Left ventricle myocardium inferior (tissue), 1 donor: Measurements from ENCODE around the gene USP7. TPM values are rescaled to one million over a fixed set of nuclear protein-coding genes. Genes with fewer than 3 reads are reported as not detected.

Source experiments
- DNase-seq: peaks from one replicate; pipeline ENCODE4 v3.0.0-alpha.2; 2020
- H3K27ac ChIP-seq: fragments of 200-600 bp; replicated peaks from 2 replicates; pipeline ENCODE4 v1.8.0; 2021
- H3K27me3 ChIP-seq: fragments of 200-600 bp; 2 replicates; pipeline ENCODE4 v1.8.0; 2021; ENCODE audit warnings: low read depth
- H3K36me3 ChIP-seq: fragments of 200-600 bp; 2 replicates; pipeline ENCODE4 v1.8.0; 2021
- H3K4me1 ChIP-seq: fragments of 200-600 bp; 2 replicates; pipeline ENCODE4 v1.8.0; 2021
- H3K4me3 ChIP-seq: fragments of 200-600 bp; 2 replicates; pipeline ENCODE4 v1.8.0; 2021; ENCODE audit warnings: mild to moderate bottlenecking, moderate library complexity
- H3K9me3 ChIP-seq: fragments of 200-600 bp; replicated peaks from 2 replicates; pipeline ENCODE4 v1.8.0; 2021
- intact Hi-C: fragments of 100-400 bp; cut with micrococcal nuclease; formaldehyde crosslinking; loops from one replicate; pipeline ENCODE4 v1.11.0; 2022
- total RNA-seq: library from RNA; stranded (reverse); fragmentation: NEBNext Ultra II Directional; extraction: Animal tissue kit (Norgen Biotek cat#: 25700); gene quantifications from one replicate; pipeline ENCODE4 v1.2.1, GENCODE V29; 2021
- TF ChIP-seq, protein P1 (sequence below): fragments of 200-600 bp; IDR thresholded peaks from 2 replicates; pipeline ENCODE4 v1.8.0; 2021; ENCODE audit warnings: antibody characterized with exemption, mild to moderate bottlenecking, borderline replicate concordance
- donor health status: DM: no; HTN: yes; CAD: no; lungs with severe emphysema.

Gene USP7
- total RNA-seq, 1 donor from 2014 or later, result 54.7 TPM

DNA sequence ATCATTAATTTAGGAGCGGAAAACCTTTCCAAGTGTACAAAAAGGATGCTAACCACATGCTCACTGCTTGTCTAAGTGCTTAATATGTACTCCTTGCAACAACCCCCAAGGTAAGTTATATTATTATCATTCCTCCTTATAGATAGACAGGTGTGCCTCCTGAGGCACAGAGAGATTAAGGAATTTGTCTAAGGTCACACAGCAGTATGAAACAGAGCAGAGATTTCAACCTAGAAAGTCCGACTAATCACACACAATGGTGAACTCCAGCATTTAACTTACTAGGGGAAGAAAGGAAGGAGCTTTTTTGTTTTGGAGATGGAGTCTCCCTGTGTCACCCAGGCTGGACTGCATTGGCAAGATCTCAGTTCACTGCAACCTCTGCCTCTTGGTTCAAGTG, 37.0 kb upstream of the USP7 start:
- intact Hi-C loops, result loop anchor here (10.0 kb wide), 1 partner anchor 436 kb away; no protein-coding TSS in a partner anchor
- no peak for DNase-seq
- H3K4me3 ChIP-seq, result no peak overlapping the region

DNA sequence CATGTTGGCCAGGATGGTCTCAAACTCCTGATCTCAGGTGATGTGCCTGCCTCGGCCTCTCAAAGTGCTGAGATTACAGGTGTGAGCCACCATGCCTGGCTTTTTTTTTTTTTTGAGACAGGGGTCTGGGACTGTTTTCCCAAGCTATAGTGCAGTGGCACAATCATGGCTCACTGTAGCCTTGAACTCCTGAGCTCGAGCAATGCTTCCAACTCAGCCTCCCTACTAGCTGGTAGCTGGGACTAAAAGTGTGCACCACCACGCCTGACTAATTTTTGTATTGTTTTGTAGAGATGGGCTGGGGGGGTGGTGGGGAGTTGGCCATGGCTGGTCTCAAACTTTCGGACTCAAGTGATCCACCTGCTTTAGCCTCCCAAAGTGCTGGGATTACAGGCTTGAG, 36.1 kb upstream of the USP7 start:
- no peaks in the 10 kb centered on the region for H3K27me3 ChIP-seq
- intact Hi-C loops, result loop anchor here (10.0 kb wide), 1 partner anchor 435 kb away; no protein-coding TSS in a partner anchor

More for the DNA sequence above, 37.0 kb upstream of the USP7 start:
- no peaks in the 10 kb centered on the region for H3K36me3 ChIP-seq
- no peaks in the 10 kb centered on the region for H3K9me3 ChIP-seq
- H3K27me3 ChIP-seq, result no peaks in the 10 kb centered on the region
- no peak overlapping the region for H3K27ac ChIP-seq
- TF ChIP-seq, protein P1, sequence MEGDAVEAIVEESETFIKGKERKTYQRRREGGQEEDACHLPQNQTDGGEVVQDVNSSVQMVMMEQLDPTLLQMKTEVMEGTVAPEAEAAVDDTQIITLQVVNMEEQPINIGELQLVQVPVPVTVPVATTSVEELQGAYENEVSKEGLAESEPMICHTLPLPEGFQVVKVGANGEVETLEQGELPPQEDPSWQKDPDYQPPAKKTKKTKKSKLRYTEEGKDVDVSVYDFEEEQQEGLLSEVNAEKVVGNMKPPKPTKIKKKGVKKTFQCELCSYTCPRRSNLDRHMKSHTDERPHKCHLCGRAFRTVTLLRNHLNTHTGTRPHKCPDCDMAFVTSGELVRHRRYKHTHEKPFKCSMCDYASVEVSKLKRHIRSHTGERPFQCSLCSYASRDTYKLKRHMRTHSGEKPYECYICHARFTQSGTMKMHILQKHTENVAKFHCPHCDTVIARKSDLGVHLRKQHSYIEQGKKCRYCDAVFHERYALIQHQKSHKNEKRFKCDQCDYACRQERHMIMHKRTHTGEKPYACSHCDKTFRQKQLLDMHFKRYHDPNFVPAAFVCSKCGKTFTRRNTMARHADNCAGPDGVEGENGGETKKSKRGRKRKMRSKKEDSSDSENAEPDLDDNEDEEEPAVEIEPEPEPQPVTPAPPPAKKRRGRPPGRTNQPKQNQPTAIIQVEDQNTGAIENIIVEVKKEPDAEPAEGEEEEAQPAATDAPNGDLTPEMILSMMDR, result no peak
- H3K4me1 ChIP-seq, result no peaks in the 10 kb centered on the region

DNA sequence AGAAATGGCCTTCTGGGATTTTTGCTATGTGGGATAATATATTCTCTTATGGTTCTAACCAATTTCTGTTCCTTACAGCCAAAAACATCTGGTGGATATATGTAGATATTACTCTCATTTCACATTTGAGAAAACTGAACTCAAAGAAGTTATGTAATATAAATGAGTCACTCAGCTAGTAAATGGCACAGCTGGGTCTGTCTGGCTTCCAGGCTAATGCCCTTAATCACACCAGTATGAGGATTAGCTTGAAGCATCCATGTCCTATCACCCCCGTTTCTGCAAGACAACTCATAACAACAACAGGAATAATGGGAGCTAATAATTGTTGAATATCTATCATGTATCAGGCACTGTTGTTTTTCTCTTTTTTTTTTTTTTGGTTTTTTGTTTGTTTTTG, 34.4 kb upstream of the USP7 start:
- no peak overlapping the region for H3K27ac ChIP-seq
- intact Hi-C loops, result no loop called here
- no peaks in the 10 kb centered on the region for H3K9me3 ChIP-seq
- no peaks in the 10 kb centered on the region for H3K4me1 ChIP-seq
- TF ChIP-seq, protein P1, result no peak
- H3K27me3 ChIP-seq, result no peaks in the 10 kb centered on the region
- no peaks in the 10 kb centered on the region for H3K36me3 ChIP-seq
- no peak for DNase-seq
- H3K4me3 ChIP-seq, result no peak overlapping the region

More for the DNA sequence above, 36.1 kb upstream of the USP7 start:
- Histone ChIP-seq H3K9me3 (no peaks in the 10 kb centered on the region), H3K27ac (no peak overlapping the region), H3K4me3 (no peak overlapping the region), H3K36me3 (no peaks in the 10 kb centered on the region), H3K4me1 (no peaks in the 10 kb centered on the region)
- TF ChIP-seq, protein P1, result no peak
- no peak for DNase-seq

DNA sequence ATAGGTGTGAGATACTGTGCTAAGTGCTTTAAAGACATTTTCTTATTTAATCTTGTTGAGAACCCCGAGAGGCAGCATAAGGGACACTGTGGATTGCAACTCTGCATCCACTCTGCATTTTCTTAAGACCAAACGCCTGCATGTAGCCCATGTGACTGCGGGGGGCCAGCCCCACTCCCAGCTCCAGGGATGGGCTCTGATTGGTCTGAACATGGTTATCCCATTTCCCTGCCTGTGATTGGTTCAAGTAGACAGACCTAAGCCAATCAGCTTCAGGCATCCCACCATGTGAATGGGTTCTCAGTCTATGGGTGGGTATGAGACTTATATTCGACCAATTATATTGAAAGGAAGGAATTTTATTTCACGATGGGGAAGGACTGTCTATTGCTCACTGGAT, 33.2 kb upstream of the USP7 start:
- Histone ChIP-seq H3K9me3 (no peaks in the 10 kb centered on the region), H3K36me3 (no peaks in the 10 kb centered on the region), H3K27ac (no peak overlapping the region), H3K27me3 (peaks cover 1% of the 10 kb centered on the region), H3K4me3 (no peak overlapping the region), H3K4me1 (no peaks in the 10 kb centered on the region)
- no peak for DNase-seq
- intact Hi-C loops, result no loop called here
- TF ChIP-seq, protein P1, result no peak

DNA sequence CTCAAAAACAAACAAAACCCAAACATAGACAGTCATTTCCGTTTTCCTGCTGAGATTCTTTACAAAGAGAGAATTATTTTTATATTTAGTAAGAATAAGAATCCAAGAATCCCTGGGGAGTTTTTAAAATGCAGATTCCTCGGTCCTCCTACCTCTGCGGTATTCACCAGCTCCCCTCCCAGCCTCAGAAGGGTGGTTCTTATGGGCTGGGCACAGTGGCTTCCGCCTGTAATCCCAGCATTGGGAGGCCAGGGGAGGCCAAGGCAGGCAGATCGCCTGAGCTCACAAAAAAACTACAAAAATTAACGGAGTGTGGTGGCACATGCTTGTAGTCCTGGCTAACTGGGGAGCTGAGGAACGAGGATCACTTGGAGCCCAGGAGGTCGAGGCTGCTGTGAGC, 26.7 kb upstream of the USP7 start:
- no peak overlapping the region for H3K4me3 ChIP-seq
- no peak overlapping the region for H3K27ac ChIP-seq
- TF ChIP-seq, protein P1, result no peak
- no peak for DNase-seq
- H3K27me3 ChIP-seq, result peaks cover 20% of the 10 kb centered on the region
- H3K9me3 ChIP-seq, result no peaks in the 10 kb centered on the region
- intact Hi-C loops, result no loop called here
- no peaks in the 10 kb centered on the region for H3K4me1 ChIP-seq
- no peaks in the 10 kb centered on the region for H3K36me3 ChIP-seq
